Measurements from ENCODE around the gene FURIN.
"Not testable (repeated sequence)": the region's sequence is repeated elsewhere in the genome, so short reads cannot be mapped to it uniquely, and the experiment has no call there.

The FURIN gene

GRCh38 chr15:90915216-90915807 lies 46.9 kb downstream of the FURIN start:
- no peaks in the 10 kb centered on the region for H3K4me1 Mint-ChIP-seq
- ATAC-seq, result no peak
- peaks cover 44% of the 10 kb centered on the region for H3K36me3 Mint-ChIP-seq (ENCODE audit: low read depth)
- no peak overlapping the region for H3K4me3 Mint-ChIP-seq
- H3K27ac Mint-ChIP-seq, result peak overlapping the region; percentile 15
- no peaks in the 10 kb centered on the region for H3K9me3 Mint-ChIP-seq
- H3K27me3 Mint-ChIP-seq, result no peaks in the 10 kb centered on the region
- DNase-seq, result no peak

DNA sequence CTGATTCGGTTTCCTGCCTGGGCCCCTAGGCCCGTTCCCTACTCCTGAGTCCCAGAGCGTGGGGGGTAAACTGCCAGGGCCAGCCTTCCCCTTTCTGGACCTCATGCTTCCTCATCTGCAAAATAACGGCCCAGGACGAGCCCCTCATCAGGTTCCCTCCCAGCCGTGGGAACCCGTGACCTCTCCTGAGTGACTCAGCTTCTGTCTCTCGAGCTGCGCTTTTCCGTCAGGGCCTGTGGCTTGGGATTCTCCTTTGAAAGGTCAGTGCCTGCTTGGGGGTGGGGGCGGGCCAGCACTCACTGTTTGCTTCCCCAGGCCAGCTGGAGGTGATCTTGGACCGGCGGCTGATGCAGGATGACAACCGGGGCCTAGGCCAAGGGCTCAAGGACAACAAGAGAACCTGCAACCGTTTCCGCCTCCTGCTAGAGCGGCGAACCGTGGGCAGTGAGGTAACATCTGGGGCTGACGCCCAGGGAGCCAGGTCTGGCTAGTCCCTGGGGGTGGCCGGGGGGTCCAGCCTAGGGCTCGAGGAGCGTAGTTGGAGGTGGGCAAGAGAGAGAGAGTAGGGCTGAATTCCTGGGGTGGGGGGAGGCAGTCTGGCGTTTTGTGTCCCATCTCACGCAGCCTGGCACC lies 47.5 kb downstream of the FURIN start:
- H3K27me3 Mint-ChIP-seq, result no peaks in the 10 kb centered on the region
- H3K4me3 Mint-ChIP-seq, result no peak overlapping the region
- ATAC-seq, result peak; percentile 2
- H3K27ac Mint-ChIP-seq, result no peak overlapping the region
- H3K9me3 Mint-ChIP-seq, result no peaks in the 10 kb centered on the region
- H3K36me3 Mint-ChIP-seq (ENCODE audit: low read depth), result peaks cover 49% of the 10 kb centered on the region
- H3K4me1 Mint-ChIP-seq, result no peaks in the 10 kb centered on the region
- DNase-seq, result no peak

DNA sequence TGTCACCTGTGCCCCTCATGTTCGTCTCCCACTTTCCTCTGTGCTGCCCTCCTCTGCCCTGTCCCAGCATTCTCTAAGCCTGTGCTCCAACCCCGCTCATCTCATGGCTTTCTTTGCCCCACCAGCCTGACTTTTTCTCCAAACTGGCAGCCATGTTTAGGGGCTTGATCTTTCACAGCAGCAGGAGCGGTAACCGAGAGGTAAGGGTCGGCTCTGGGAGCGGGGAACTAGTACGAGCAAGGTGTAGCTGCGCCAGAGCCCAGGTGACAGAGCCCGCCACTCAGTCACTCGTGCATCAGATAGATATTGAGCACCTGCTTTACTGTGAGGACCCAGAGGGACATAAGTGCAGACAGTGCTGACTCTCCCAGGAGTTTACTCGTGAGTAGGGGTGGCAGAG lies 48.1 kb downstream of the FURIN start:
- DNase-seq, result no peak
- Mint-ChIP-seq H3K9me3 (no peaks in the 10 kb centered on the region), H3K36me3 (ENCODE audit: low read depth) (peaks cover 54% of the 10 kb centered on the region), H3K27ac (no peak overlapping the region), H3K4me1 (peaks cover 2% of the 10 kb centered on the region), H3K4me3 (no peak overlapping the region), H3K27me3 (no peaks in the 10 kb centered on the region)
- no peak for ATAC-seq

DNA sequence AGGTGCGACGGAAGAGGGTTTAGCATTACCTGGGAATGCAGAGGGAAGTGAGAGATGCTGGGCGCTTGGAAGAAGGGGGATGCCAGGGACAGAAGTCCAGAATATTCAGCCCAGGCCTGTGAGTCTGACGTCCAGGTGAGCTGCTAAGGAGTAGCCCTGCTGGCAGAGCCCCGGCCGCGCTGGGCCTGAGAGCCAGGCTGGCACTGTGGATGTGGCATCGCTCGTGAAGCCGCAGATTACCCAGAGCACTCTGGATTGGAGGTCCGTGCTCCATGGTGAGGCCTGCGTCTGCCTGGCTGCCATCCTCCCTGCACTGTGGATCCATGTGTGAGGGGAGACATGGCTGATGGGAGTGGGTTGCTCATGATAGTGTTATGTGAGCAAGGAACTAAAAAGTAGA lies 49.2 kb downstream of the FURIN start:
- H3K36me3 Mint-ChIP-seq (ENCODE audit: low read depth), result peaks cover 57% of the 10 kb centered on the region

DNA sequence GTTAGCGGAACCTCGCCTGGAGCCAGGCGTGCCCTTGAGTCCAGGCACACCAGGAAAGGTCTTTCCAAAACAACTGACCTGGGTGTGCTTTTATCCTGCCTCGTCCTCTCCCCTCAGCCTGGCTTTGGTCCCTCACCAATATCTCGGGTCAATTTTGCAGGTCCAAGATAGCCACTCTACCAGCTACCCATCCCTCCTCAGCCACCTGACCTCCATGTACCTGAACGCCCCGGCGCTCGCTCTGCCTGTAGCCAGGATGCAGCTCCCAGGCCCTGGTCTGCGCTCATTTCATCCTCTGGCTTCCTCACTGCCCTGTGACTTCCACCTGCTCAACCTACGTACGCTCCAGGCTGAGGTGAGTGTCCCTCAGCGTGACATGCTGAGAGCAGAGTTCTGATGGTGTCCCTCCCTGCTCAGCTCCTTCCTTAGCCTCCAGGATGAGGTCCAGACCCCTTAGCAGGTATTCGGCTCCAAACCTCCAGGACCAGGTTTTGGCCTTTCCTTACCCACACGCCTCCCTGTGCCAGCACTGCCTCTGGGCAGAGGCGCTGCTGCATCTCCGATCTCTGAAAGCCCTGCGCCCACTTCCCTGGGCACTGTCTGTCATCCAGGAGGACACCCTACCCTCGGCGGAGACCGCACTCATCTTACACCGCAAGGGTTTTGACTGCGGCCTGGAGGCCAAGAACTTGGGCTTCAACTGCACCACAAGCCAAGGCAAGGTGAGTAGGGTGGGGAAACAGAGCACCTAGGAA lies 49.8 kb downstream of the FURIN start:
- peaks cover 51% of the 10 kb centered on the region for H3K36me3 Mint-ChIP-seq (ENCODE audit: low read depth)
- ATAC-seq, result no peak
- H3K9me3 Mint-ChIP-seq, result no peaks in the 10 kb centered on the region
- H3K27ac Mint-ChIP-seq, result no peak overlapping the region
- H3K27me3 Mint-ChIP-seq, result no peaks in the 10 kb centered on the region
- H3K4me1 Mint-ChIP-seq, result peaks cover 4% of the 10 kb centered on the region
- DNase-seq, result no peak
- no peak overlapping the region for H3K4me3 Mint-ChIP-seq

More for the DNA sequence above, 49.2 kb downstream of the FURIN start:
- DNase-seq (no peak), ATAC-seq (no peak)
- Mint-ChIP-seq H3K9me3 (no peaks in the 10 kb centered on the region), H3K27me3 (no peaks in the 10 kb centered on the region), H3K4me3 (no peak overlapping the region), H3K4me1 (peaks cover 2% of the 10 kb centered on the region), H3K27ac (no peak overlapping the region)

DNA sequence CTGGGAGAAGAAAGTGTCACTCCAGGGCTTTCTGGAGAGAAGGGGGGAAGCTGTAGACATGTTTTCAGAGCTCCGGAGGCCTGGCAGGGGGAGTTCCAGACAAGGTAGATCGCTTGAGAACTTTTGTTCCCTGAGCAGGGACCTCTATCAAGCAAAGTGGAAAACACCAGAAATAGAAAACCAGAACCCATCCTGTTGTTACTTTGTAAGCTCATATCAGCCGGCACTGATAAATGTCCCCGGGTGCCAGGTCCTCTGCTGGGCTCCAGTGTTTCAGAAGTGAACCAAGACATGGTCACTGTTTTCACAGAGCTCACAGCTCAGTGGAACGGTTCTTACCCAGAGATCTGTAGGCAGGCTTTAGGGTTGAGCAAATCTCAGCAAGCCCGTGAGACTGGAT lies 50.4 kb downstream of the FURIN start:
- H3K27me3 Mint-ChIP-seq, result no peaks in the 10 kb centered on the region
- peaks cover 45% of the 10 kb centered on the region for H3K36me3 Mint-ChIP-seq (ENCODE audit: low read depth)
- H3K4me1 Mint-ChIP-seq, result peaks cover 8% of the 10 kb centered on the region
- H3K9me3 Mint-ChIP-seq, result no peaks in the 10 kb centered on the region
- DNase-seq (no peak), ATAC-seq (no peak)
- no peak overlapping the region for H3K27ac Mint-ChIP-seq
- H3K4me3 Mint-ChIP-seq, result no peak overlapping the region

- no peak overlapping the region for H3K4me3 Mint-ChIP-seq
- peaks cover 34% of the 10 kb centered on the region for H3K36me3 Mint-ChIP-seq (ENCODE audit: low read depth)
- no peaks in the 10 kb centered on the region for H3K9me3 Mint-ChIP-seq
- no peak overlapping the region for H3K27ac Mint-ChIP-seq
- no peak for ATAC-seq
- H3K4me1 Mint-ChIP-seq, result peaks cover 17% of the 10 kb centered on the region
- H3K27me3 Mint-ChIP-seq, result no peaks in the 10 kb centered on the region
- no peak for DNase-seq
These were observed 53.5 kb downstream of the FURIN start for GRCh38 chr15:90921887-90922286.

DNA sequence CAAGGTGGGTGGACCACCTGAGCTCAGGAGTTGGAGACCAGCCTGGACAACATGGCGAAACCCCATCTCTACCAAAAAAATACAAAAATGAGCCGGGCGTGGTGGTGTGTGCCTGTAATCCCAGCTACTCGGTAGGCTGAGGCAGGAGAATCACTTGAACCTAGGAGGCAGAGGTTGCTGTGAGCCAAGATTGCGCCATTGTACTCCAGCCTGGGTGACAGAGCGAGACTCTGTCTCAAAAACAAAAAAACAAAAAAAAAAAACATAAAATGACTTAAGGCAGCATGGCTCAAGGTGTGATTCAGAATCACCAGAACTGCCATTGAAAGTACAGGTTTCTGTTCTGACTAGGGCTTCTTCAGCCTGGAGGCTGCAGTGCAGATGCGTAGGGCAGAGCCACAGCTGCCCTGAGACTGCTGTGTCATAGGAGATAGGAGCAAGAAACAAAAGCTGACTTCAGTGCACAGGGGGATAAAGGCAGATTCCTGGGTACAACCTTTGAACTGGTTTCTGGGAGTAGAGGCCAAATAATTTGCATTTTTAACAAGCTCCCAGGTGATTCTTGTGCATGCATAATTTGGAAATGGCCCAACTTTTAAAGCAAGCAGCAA lies 54.4 kb downstream of the FURIN start:
- peak; percentile 63 for ATAC-seq
- not testable (repeated sequence) for DNase-seq, H3K27ac Mint-ChIP-seq, H3K9me3 Mint-ChIP-seq, H3K27me3 Mint-ChIP-seq, H3K4me3 Mint-ChIP-seq
- Mint-ChIP-seq H3K4me1 (peaks cover 17% of the 10 kb centered on the region), H3K36me3 (ENCODE audit: low read depth) (peaks cover 30% of the 10 kb centered on the region)

GRCh38 chr15:90924375-90924774 lies 56.0 kb downstream of the FURIN start:
- DNase-seq (no peak), ATAC-seq (peak; percentile 69)
- H3K9me3 Mint-ChIP-seq, result no peaks in the 10 kb centered on the region
- H3K36me3 Mint-ChIP-seq (ENCODE audit: low read depth), result peaks cover 21% of the 10 kb centered on the region
- peaks cover 24% of the 10 kb centered on the region for H3K4me1 Mint-ChIP-seq
- H3K4me3 Mint-ChIP-seq, result no peak overlapping the region
- H3K27me3 Mint-ChIP-seq, result no peaks in the 10 kb centered on the region
- H3K27ac Mint-ChIP-seq, result no peak overlapping the region

DNA sequence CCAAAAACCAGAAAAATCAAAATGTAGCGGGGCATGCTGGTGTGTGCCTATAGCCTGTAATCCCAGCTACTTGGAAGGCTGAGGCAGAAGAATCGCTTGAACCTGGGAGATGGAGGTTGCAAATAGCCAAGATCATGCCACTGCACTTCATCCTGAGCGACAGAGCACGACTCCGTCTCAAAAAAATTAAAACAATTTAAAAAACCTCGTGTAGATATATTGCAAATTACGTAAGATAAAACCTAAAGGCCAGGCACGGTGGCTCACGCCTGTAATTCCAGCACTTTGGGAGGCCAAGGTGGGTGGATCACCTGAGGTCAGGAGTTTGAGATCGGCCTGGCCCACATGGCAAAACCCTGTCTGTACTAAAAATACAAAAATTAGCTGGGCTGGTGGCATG lies 58.4 kb downstream of the FURIN start:
- not testable (repeated sequence) for DNase-seq; H3K27me3 Mint-ChIP-seq; H3K9me3 Mint-ChIP-seq; H3K36me3 Mint-ChIP-seq (ENCODE audit: low read depth); H3K4me3 Mint-ChIP-seq; H3K27ac Mint-ChIP-seq; ATAC-seq
- H3K4me1 Mint-ChIP-seq, result peaks cover 42% of the 10 kb centered on the region

- Mint-ChIP-seq H3K4me3 (peak overlapping the region; percentile 57), H3K4me1 (peaks cover 46% of the 10 kb centered on the region)
- not testable (repeated sequence) for ATAC-seq; H3K9me3 Mint-ChIP-seq; H3K36me3 Mint-ChIP-seq (ENCODE audit: low read depth); H3K27me3 Mint-ChIP-seq; H3K27ac Mint-ChIP-seq; DNase-seq
These were observed 59.7 kb downstream of the FURIN start for GRCh38 chr15:90928106-90928505.

DNA sequence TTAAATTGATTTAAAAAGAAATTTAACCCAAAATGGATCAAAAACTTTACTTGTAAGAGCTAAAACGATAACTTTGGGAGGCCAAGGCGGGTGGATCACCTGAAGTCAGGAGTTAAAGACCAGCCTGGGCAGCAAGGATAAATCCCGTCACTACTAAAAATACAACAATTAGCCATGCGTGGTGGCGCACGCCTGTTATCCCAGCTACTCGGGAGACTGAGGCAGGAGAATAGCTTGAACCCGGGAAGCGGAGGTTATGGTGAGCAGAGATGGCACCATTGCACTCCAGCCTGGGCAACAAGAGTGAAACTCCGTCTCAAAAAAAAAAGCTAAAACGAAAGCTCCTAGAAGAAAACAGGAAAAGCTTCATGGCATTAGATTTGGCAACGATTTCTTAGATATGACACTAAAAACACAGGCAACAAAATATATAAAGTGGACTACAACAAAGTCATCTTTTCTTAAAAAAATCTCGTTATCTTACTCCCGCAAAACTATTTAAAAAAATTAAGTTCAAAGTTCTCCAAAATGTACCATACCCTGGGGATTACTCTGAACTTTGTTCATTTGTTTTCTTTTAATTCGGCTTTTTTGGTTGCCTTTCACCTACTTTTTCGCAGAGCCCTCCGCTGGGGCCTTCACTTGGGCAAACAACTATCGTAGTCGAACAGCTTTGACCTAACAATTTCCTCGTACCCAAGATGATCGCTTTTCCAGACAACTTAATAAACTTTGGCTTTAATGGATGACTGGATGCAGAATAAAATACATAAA lies 61.0 kb downstream of the FURIN start:
- peak overlapping the region; percentile 98 for H3K4me3 Mint-ChIP-seq
- DNase-seq (no peak), ATAC-seq (no peak)
- H3K4me1 Mint-ChIP-seq, result peaks cover 48% of the 10 kb centered on the region
- peak overlapping the region; percentile 99 for H3K27ac Mint-ChIP-seq
- H3K9me3 Mint-ChIP-seq, result no peaks in the 10 kb centered on the region
- H3K27me3 Mint-ChIP-seq, result no peaks in the 10 kb centered on the region
- H3K36me3 Mint-ChIP-seq (ENCODE audit: low read depth), result no peaks in the 10 kb centered on the region

DNA sequence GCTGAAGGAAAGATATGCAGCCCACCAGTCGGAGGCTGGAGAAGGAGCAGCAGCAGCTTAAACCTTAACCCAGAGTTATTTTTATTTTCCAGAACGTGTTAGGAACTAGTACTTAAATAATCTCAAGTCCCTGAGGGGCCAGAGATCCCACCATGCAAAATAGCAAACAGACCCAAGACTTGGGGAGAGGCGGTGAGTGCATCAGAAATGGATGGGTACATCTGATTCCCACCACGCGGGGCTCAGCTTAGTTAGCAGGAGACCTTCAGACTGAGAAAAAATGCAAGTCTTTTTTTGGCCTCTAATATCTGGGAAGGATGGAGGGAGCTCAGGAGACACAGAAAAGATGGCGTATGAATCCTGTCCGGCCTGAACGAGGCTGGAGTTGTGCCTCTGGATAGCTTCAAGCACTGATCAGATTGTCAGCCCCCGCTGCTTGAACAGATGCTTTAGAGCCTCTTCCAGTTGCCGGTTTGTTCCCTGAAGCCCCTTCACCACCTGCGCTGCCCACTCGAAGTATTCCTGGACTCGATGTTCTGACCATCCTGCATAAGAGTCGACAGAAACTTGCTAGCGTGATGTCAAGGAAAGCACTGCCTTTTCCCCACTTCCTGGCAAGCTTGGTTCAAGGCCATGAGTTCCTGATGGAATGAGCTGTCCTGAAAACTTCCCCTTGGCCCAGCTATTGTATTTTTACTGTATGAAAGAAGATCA lies 62.6 kb downstream of the FURIN start:
- H3K4me1 Mint-ChIP-seq, result peaks cover 52% of the 10 kb centered on the region
- no peak for ATAC-seq
- no peaks in the 10 kb centered on the region for H3K27me3 Mint-ChIP-seq
- DNase-seq, result peak; percentile 12
- peak overlapping the region; percentile 99 for H3K27ac Mint-ChIP-seq
- no peaks in the 10 kb centered on the region for H3K36me3 Mint-ChIP-seq (ENCODE audit: low read depth)
- no peaks in the 10 kb centered on the region for H3K9me3 Mint-ChIP-seq
- H3K4me3 Mint-ChIP-seq, result peak overlapping the region; percentile 98

GRCh38 chr15:90931575-90931827 lies 63.1 kb downstream of the FURIN start:
- H3K4me1 Mint-ChIP-seq, result peaks cover 57% of the 10 kb centered on the region
- peak overlapping the region; percentile 98 for H3K4me3 Mint-ChIP-seq
- no peak for ATAC-seq
- H3K9me3 Mint-ChIP-seq, result no peaks in the 10 kb centered on the region
- H3K27ac Mint-ChIP-seq, result peak overlapping the region; percentile 99
- no peak for DNase-seq
- H3K36me3 Mint-ChIP-seq (ENCODE audit: low read depth), result no peaks in the 10 kb centered on the region
- no peaks in the 10 kb centered on the region for H3K27me3 Mint-ChIP-seq

Data from activated naive CD8-positive, alpha-beta T cell treated with anti-CD3 and anti-CD28 coated beads, Interleukin-2, amount 50 U/mL, for 24 hours (primary cell).